GM19025 (cell line): ENCODE measurements around the gene TNIK.
"Not testable (repeated sequence)": the region's sequence is repeated elsewhere in the genome, so short reads cannot be mapped to it uniquely, and the experiment has no call there.

ENCODE experiments used
- ATAC-seq: cut with Tn5 transposase; IDR thresholded peaks from one replicate; pipeline ENCODE4 v1.9.1; 2021; ENCODE audit warnings: mild to moderate bottlenecking, low read depth, moderate library complexity; ENCODE audit not compliant: unreplicated experiment

Gene TNIK

DNA sequence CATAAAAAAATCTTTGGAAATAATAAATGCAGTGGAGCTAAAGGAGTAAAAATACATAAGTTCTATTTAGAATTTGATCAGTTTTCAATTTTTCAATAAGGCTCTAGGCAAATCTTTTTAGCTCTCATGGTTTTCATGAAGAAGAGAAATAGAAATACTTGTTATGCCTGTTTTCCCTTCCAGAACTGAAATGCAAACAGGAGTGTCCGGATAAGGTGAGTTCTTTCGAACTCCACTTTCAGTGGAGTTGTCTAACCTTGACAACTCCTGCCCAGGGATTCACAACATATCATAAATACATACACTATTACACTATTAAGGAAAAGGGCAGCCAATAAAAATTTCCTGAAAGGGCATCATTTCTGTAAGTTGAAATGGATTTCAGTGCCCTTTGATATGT is 217.3 kb downstream of the TNIK start:
- ATAC-seq: no peak

DNA sequence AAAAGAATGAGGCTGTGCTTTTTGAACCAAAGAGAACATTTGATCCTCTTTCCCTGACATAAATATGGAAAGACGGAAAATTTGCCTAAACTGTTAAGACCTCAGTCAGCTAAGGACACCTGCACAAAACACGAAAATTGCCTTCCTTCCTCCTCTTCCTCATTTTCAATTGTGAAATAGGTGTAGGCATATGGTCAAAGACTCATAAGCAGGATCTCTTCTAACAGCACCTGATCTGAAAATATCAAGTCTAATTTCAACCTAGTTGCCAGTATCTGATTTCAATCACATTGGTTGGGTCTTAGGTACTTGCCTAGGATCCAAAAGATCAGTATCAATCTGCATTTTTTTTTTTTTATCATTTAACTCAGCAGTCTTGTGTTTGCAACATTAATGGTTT is 218.0 kb downstream of the TNIK start:
- no peak for ATAC-seq

DNA sequence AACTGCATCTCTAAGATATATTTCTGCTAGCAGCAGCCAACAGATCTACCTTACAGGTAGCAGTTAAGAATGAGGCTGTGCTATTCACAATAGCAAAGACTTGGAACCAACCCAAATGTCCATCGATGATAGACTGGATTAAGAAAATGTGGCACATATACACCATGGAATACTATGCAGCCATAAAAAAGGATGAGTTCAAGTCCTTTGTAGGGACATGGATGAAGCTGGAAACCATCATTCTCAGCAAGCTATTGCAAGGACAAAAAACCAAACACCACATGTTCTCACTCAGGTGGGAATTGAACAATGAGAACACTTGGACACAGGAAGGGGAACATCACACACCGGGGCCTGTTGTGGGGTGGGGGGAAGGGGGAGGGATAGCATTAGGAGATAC is 218.6 kb downstream of the TNIK start:
- not testable (repeated sequence) for ATAC-seq

DNA sequence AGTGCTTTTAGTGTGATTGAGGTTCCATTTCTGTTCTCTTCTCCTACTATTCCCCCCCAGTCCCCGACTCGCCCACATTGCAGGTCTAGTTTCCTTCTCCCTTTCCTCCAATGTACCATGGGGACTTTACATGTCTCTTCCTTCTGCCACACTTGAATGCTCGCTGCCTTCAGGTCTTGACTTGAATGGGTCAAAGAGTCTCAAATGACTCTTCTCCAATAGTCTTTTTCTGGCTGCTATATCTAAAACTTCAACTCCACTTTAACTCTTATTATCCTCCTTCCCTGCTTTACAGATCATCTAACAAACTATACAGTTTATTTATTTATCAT is 219.7 kb downstream of the TNIK start:
- no peak for ATAC-seq

DNA sequence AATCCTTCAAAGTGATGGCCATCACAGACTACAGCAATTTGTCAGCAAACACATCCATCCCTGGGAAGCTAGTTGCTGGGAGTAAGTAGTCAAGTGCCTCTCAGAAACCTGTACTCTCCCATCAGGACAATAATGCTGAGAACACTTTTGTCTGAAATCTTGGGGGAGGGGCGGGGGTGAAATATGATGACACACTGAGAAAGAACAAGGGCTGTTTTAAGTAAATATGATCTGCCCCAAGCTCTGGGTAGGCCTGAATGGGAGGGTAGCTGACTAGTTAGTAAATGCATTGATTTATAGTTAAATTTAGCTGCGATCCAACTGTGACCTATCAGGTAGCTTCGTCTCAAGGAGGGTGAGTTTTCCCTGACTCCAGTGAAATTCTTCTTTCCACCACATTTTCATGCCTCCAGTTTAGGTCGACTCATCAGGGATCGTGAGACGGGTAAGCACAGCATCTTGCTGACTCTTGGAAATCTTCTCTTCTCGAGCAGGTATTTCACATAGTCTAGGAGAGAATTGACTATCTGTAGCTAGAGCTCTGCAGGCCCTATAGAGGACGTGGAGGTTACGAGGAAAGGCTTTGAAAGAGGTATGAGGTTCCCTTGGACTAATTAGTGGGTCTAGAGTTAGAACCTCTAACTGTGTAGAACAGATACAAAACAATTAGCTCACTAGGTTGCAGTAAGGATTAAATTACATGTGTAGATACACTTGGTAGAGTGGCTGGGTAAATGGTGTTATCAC is 220.3 kb downstream of the TNIK start:
- ATAC-seq: no peak

DNA sequence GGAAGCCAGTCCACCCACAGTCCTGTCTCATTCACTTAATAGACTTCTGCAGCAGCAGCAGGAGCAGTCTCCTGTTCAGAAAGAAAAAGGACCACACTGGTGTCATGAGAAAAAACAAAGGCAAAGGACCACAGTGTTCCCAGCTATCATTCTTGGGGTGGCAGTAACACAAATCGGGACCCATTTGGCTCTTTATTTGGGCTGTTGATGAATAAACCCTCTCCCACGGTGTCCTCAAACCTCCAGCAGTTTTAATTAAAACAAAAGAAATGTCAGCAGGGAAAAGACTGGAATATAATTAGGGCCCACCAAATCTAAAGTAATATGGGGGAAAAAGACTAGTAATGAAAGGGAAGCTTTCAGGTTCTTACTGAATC is 223.2 kb downstream of the TNIK start:
- ATAC-seq: no peak

DNA sequence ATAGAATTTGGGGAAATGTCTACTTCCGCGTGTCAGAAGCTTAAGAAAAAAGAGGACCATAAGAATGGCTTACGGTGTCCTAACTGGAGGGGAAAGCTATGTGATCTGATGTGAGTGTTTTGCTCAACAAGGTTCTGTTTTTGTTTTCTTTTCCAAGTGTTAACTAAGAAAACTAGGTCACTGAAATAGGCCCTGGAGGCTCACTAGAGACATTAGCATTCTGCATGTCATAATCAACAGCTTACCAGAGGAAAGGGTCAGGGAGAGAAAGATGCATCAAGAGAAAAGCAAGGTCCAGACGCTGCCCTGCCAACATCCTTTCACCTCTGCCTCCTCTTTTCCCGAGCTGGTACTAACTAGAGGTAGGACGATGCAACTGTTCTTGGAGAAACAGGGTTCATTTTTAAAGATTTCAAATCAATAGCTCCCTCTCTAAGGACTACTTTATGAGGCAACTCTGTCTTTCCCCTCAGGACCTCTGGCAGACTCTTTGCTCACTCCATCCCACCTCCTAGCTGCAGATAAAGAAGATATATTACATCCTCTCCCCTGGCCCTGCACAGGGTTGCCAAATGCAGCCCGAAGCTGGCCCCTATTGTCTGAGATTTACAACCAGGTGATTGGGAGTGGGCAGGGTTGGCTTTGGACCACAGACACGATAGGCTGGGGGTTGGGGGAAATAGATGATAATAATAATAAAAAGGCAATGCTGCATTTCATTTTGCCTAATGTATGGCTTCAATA is 223.8 kb downstream of the TNIK start:
- no peak for ATAC-seq

DNA sequence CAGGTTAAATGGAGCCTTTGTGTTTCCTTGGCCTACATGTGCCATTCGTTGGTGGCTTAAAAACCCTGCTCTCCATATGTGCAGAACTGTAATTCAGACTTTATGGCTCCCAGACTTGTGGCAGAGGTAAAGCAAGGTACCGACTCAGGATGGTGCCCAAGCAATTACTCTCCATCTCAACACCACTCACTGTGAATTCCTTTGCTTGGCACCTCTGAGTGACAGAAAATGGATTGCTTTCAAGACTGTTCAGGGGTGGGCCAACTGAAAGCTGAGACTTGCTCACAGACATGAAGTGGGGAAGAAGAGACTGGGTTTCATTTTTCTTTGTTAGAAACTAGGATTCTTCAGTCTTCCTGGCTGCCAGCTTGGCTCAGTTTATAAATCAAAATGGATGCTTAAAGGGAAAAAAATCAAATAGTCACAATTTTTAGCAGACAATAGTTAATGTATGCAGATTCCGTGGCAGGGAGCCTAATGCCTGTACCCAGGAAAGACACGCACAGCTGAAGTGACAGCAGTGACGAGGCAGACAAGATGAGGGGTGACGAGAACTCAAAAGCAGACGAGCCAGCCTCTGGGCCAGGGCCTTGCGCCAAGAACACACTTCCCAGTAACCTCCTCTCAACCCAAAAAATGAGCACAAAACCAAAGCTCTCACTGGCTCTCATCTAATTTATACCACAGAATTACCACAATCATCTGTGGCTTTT is 225.8 kb downstream of the TNIK start:
- no peak for ATAC-seq

DNA sequence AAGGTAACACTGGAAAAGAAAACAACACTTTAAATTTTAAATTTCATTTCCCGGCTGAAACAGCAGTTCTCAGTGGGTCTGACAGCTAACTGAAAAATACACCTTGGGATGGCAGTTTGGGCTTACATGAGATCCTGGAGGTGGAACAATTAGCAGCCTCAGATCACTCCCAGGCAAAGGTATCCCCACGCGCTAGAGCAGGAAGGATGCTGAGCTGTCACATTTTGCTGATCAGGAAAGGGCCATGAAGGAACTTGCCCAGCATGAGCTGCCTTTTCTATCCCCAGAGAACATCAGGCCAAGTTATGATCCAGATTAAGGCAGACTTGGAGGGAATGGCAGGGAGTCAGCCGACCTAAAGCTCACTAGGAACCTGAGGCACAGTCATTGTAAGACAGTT is 228.8 kb downstream of the TNIK start:
- ATAC-seq: no peak

DNA sequence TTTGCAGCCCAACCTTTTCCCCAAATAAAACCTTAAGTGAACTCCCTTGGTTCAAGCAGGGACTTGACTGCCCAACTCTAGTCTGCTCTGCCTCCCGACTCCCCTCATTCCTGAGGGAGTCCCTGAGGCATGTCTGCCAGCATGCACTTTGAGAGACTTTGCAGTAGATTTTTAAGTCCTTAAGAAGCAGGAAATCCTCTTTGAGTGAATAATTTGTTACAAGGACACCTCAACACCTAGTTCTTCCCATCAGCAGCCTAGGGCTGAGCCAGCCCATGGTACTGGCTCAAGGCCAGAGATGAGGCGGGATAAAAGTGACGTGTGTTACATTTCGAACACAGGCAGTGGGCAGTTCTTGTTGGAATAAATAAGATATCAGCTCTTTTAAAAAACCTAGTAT is 229.3 kb downstream of the TNIK start:
- ATAC-seq: no peak

DNA sequence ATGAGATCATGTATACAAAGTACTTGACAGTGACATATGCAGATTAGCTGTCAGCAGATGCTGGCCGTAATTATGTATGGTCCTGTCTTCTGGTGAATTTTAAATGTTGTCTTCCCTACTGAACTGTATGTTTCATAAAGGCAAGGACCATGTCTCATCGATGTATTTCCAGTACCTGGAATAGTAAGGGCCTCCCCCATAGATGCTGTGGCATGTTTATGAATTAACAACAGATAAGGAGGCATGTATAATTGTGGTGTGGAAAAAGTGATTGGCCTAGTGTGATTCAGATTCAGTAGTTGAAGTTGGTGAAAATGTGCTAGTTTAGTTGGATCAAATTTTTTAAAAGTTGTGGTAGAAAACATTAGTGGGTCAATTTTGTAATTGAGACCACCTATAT is 231.0 kb downstream of the TNIK start:
- no peak for ATAC-seq

DNA sequence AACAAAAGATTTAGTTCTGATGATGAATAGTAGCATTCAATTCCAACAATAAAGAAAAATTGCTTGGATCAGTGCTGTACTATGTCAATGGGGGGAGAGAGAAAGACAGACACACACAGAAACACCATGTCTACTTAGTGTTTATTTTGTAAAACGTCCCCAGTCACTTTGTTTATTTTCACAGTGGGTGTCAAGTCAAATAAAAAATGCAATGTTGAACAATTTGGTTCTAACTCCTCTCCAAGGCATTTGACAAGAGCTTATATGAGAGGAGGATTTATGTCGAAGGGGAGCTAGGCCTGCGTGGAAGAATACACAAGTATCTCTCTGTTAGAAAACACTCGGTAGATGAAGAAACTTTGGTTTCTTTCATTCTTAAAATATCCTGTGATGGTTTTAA is 232.0 kb downstream of the TNIK start:
- ATAC-seq: no peak

DNA sequence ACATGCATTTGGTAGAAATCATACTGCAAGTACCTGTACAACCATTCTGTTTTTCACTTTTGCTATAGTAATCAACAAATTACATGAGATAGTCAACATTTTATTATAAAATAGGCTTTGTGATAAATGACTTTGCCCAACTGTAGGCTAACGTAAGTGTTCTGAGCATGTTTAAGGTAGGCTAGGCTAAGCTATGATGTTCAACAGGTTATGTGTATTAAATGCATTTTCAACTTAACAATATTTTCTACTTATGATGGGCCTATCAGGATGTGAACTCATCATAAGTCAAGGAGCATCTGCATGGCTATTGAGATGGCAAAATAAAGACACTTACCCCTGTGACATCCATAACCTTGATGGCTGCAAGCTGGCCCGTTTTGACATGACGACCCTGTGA is 232.4 kb downstream of the TNIK start:
- ATAC-seq: no peak

DNA sequence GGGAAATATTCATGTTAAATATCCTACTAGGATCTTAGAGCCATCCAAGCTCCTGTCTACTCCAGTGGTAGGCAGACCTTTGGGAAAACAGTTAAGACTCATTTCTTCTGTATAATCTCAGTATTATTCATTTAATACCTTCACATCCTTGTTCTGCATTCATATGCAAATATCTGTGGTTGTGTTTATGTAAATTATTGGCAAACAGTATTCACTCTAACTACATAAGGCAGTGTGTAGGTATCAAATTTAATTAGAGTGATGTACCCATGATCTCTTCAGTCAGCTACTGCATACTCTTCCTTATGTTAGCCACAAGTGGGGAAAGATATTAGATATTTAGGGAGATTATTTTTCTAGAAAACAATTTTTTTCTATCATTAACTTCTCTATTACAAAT is 232.8 kb downstream of the TNIK start:
- no peak for ATAC-seq

DNA sequence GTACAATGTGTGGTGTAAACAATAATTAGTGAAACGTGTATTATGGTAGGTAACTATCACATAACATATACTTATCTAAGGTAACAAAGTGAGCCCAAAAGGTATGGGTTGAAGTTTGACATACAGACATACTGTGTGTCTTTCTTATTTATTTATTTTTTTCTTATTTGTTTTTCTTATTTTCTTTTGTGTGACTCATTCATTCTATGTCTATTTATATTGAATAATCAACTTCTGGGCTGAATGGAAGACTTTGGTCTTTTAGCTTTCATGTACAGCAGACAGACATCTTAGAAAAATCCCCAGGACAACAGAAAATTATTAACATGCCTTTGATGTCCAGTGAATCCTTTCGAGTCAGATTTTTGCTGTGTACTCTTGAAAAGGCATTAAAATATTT is 233.4 kb downstream of the TNIK start:
- ATAC-seq: no peak

DNA sequence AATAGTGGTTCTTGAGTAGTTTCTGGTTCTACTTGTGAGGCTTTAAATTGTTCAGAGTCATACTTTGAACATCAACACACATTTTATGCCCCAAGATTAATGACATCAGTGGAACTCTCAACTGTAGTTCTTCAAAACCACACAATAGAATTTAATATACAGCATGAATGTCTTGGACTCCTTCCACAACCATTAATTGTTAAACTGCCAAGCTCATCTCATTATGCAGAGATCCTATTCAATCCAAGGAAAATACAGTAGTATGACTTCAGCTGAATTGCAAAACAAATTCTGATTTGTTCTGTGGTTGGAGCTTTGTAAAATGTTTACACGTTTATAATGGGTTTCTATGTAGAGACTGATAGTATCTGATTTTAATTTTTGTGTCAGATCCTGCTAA is 234.5 kb downstream of the TNIK start:
- no peak for ATAC-seq

DNA sequence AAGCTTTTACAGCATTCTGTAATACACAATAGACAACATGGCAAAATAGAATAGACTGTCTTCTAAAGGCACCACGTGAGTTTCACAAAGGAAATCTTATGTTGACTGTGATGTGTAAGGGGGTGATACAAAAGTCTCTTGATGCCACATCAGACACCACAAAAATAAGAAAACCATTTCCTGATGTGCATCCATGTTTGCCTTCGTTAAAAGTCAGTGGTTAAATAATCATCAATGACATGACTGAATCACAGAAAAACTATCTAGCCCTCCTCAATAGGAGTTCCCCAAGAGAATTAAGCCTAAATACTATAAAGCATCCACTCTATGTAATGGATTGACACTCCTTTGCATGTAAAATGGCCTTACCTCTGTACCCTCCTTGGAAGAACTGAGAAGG is 235.0 kb downstream of the TNIK start:
- no peak for ATAC-seq

DNA sequence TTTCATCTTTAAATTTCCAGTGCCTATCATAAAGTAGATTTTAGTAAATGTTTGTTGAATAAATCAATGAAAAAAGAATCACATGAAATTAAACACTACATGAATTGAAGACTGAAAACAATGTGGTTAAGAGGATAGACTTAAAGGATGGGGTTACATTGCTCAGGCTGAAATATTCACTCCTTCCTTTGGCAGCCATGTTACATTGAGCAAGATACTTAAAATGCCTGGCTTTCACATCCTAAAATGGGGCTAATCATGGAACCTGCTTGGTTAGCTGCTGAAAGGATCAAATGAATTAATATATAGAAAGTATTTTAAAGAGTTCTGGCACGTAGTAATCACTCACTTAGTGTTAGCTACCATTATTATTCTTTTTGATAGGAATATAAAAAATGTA is 236.8 kb downstream of the TNIK start:
- ATAC-seq: no peak

DNA sequence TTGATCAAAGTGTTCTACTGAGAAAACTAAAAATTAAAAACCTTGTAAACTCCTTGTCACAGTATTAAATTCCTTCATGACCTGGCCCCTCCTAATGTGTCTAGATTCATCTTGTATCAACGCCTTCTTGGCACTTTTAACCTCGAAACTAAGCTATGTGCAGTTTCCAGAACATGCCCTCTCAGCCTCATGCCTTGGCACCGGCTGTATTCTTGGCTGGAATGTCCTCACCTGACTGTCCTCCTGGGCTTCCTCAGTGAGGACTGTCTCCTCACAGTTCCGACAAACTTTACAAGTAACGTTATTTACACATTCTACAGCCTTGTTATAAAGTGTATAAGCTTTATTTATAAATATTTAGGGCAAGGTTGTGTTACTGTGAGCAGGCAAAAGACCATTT is 237.2 kb downstream of the TNIK start:
- no peak for ATAC-seq

DNA sequence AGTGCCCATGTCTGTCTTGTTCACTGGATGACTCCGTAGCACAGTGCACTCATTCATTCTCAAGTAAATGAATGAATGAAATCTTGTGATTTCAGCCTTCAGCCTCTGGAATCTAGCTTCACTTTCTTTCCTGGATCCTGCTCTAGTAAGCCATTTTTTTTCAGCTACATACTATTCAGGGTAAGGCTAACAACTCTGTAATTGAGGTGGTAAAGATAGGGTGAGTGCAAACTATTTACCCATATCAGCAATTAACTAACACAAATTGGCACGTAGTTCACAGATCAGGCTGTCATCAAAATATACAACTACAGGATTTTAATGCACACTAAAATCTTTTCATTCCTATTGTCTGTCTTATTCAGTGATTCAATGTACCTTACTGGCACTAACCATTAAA is 238.6 kb downstream of the TNIK start:
- no peak for ATAC-seq

DNA sequence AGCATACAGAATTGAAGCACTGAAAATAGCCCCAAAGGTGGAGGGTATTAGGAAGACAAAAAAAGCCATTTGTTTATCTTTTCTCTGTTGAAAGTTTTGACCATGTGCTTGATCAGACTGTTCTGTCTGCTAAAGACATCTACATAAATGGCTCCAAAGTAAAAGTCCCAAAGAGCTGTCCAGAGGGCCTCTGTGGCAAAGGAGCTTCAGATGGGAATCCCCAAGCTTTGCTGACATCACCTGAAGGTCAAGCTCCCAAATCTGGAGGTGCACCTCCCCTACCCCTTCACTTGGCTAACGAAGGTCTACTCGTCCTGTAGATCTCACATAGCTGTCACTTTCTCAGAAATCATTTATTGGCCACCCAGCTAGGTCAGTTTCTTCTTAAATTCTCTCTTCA is 239.1 kb downstream of the TNIK start:
- ATAC-seq: no peak

DNA sequence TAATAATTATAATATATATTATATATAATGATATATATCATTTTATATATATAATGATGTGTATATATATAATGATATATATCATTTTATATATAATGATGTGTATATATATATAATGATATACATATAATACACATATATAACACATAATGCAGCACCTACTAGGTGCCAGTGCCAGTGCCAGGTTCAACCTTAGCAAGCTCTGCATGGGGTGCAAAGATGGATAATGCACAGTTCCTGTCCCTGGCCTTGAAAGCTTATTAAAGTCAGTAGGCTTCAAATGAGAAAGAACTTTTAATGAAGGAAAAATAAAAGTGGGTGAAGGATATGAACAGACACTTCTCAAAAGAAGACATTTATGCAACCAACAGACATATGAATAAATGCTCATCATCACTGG is 240.9 kb downstream of the TNIK start:
- no peak for ATAC-seq
